WERI-Rb-1 (cell line): Measurements from ENCODE around the gene MFSD11.
A peak's percentile ranks its signal among the peaks of the same experiment; 100 is the strongest.
"Not testable (repeated sequence)": the region's sequence is repeated elsewhere in the genome, so short reads cannot be mapped to it uniquely, and the experiment has no call there.

Experiments used
- DNase-seq: peaks from one replicate; pipeline ENCODE4 v3.0.0-alpha.2; 2020
- H3K27ac ChIP-seq: fragments of 250-450 bp; sonication (Bioruptor Pico); 2 replicates; pipeline ENCODE4 v1.5.1; 2020; ENCODE audit warnings: mild to moderate bottlenecking, moderate library complexity
- H3K27me3 ChIP-seq: fragments of 250-450 bp; sonication (Bioruptor Pico); 2 replicates; pipeline ENCODE4 v1.5.1; 2021; ENCODE audit warnings: mild to moderate bottlenecking, low read depth, moderate library complexity; ENCODE audit not compliant: insufficient read depth, severe bottlenecking
- H3K36me3 ChIP-seq: fragments of 250-450 bp; sonication (Bioruptor Pico); 2 replicates; pipeline ENCODE4 v1.5.1; 2020; ENCODE audit warnings: mild to moderate bottlenecking, moderate library complexity
- H3K4me3 ChIP-seq: 2 replicates; pipeline ENCODE4 v1.5.1; 2011; ENCODE audit warnings: low read depth, mild to moderate bottlenecking, control low read depth, low read length
- H3K9me3 ChIP-seq: fragments of 250-450 bp; sonication (Bioruptor Pico); 2 replicates; pipeline ENCODE4 v1.5.1; 2021; ENCODE audit warnings: mild to moderate bottlenecking, moderate library complexity; ENCODE audit not compliant: severe bottlenecking
- TF ChIP-seq, protein P1 (sequence below): IDR thresholded peaks from 2 replicates; pipeline ENCODE4 v1.5.1; 2011; ENCODE audit warnings: low read depth, mild to moderate bottlenecking, control low read depth, inconsistent platforms, low read length

Gene MFSD11

DNA sequence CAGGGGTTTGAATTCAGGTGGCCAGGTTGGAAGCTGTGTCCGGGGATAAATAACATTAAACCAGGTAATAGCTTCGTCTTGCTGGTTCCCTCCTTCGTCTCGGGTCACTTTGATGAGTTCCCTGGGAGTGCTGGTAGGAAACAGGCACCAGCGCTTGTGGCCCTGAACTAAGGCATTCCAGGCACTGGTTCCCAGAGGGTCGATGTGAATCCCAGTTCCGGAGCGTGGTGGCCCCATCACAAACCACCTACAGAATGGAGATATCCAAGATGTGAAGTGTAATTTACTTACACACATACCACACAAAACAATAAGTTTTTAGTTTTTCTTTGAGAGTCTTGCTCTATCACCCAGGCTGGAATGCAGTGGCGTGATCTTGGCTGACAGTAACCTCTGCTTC lies 14.1 kb upstream of the MFSD11 start:
- DNase-seq: no peak
- Histone ChIP-seq H3K4me3 (no peak overlapping the region), H3K27ac (no peak overlapping the region), H3K9me3 (no peaks in the 10 kb centered on the region), H3K36me3 (peaks cover 68% of the 10 kb centered on the region), H3K27me3 (no peaks in the 10 kb centered on the region)
- TF ChIP-seq, protein P1, sequence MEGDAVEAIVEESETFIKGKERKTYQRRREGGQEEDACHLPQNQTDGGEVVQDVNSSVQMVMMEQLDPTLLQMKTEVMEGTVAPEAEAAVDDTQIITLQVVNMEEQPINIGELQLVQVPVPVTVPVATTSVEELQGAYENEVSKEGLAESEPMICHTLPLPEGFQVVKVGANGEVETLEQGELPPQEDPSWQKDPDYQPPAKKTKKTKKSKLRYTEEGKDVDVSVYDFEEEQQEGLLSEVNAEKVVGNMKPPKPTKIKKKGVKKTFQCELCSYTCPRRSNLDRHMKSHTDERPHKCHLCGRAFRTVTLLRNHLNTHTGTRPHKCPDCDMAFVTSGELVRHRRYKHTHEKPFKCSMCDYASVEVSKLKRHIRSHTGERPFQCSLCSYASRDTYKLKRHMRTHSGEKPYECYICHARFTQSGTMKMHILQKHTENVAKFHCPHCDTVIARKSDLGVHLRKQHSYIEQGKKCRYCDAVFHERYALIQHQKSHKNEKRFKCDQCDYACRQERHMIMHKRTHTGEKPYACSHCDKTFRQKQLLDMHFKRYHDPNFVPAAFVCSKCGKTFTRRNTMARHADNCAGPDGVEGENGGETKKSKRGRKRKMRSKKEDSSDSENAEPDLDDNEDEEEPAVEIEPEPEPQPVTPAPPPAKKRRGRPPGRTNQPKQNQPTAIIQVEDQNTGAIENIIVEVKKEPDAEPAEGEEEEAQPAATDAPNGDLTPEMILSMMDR: no peak

DNA sequence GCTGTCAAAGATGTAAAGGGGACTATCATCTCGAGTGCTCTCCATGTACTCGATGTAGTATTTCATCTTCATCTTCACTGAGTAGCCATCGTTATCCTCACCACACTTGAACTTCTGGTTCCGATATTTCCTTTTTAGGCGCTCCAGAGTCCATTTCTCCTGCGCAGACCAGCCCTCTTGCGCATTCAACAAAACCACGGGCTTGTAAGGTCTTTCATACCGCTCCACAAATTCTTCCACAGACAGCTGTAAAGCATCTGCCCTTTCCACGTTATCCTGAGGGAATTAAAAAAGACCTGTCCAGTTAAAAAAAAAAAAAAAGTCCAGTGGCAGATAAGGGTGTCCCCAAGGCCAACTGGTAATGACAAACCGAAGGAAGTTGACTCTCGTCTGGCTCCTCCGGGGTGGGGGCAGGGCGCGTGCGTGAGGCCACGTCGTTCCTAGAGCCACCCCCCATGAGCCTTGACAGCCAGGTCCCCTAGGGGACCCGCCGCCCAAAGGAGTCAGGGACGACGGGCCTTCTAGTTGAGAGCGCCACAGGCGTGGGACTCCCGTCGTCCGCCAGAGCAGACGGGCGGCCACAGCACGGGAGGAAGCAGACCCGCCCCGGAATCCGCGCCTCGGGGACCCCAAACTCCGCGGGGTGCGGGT lies 12.2 kb upstream of the MFSD11 start:
- peak overlapping the region; percentile 94 for H3K4me3 ChIP-seq
- peak overlapping the region; percentile 95 for H3K27ac ChIP-seq
- TF ChIP-seq, protein P1: no peak
- H3K27me3 ChIP-seq: no peaks in the 10 kb centered on the region
- H3K9me3 ChIP-seq: no peaks in the 10 kb centered on the region
- DNase-seq: peak; percentile 74
- H3K36me3 ChIP-seq: peaks cover 67% of the 10 kb centered on the region

DNA sequence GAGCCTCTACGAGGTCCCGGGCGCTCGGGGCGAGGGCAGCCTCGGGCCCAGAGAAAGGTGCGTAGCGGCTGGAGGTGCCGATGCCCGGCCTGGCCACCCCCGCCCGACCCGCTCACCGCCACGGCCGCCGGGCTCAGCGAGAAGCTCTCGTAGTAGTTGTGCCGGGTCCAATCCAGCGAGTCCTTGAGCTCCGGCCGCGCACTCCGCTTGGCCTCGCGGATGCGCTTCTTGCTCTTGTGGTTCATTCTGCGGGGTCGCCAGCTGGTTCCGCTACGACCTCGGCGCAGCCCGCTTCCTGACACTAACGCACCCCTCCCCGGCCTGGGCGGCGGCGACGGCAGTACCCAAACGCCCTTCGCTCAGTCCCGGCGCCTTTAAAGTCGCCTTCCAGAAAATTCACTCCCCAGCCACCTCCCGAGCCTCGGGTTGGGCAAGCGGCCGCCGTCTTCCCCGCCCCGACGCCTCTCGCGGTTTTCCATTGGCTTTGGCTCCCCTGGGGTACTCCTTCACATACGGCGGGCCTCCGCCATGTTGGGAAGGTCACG lies 11.6 kb upstream of the MFSD11 start, which contains the start of gene JMJD6:
Gene JMJD6, minus strand, starts transcription at position 376 of the 545 bp plus-strand sequence. Its CDS starts 131 bp downstream, at position 245.
- TF ChIP-seq, protein P1: no peak
- peak; percentile 99 for DNase-seq
- Histone ChIP-seq H3K27ac (peak within 1 kb of the TSS; percentile 95), H3K4me3 (peak within 1 kb of the TSS; percentile 94), H3K36me3 (peaks cover 65% of the 10 kb centered on the region), H3K27me3 (no peaks in the 10 kb centered on the region), H3K9me3 (no peaks in the 10 kb centered on the region)

DNA sequence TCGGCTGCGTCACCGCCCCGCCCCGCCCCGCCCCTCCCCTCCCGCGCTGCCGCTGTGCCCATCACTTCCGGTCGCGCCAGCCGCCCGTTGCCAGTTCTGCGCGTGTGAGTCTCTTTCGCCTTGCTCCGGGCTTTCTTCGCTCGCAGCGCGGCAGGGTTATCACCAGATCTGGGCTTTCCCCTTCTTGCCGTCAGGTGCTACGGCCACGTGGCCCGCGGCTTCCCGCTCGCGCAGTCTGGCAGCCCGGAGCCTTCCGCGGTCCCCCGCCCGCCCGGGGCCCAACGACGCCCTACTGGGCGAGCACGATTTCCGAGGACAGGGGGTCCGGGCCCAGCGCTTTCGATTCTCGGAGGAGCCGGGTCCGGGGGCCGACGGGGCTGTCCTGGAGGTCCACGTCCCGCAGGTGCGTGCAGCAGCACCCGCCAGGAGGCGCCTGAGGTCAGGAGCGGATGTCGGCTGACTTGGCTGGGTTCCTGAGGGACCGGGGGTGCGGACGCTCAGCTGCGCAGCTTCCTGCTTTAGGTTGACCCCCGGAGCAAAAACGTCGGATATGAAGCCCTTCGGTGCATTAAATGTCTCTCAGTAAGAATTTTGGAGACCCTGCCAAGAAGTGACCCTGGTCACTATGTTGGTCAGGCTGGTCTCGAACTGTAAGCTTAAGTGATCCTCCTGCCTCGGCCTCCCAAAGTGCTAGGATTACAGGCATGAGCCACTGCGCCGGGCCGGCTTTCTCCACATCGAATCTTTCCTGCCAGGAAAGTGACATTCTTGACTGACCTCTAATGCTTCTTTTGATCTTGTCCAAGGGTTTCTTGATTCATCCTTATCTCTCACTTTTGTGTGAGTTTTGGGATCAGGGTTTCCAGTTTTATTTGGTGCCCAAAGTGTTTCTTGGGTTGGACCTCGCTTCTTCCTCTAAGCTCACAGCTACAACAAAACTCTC lies 10.9 kb upstream of the MFSD11 start, which contains the start of gene METTL23:
Gene METTL23, plus strand, starts transcription at position 64 of the 943 bp plus-strand sequence. CDS start 2,872 bp downstream, outside the sequence.
- H3K27ac ChIP-seq: peak within 1 kb of the TSS; percentile 95
- H3K4me3 ChIP-seq: peak within 1 kb of the TSS; percentile 94
- TF ChIP-seq, protein P1: peak; percentile 78
- no peaks in the 10 kb centered on the region for H3K9me3 ChIP-seq
- DNase-seq: peak; percentile 81
- H3K36me3 ChIP-seq: peaks cover 65% of the 10 kb centered on the region
- no peaks in the 10 kb centered on the region for H3K27me3 ChIP-seq

DNA sequence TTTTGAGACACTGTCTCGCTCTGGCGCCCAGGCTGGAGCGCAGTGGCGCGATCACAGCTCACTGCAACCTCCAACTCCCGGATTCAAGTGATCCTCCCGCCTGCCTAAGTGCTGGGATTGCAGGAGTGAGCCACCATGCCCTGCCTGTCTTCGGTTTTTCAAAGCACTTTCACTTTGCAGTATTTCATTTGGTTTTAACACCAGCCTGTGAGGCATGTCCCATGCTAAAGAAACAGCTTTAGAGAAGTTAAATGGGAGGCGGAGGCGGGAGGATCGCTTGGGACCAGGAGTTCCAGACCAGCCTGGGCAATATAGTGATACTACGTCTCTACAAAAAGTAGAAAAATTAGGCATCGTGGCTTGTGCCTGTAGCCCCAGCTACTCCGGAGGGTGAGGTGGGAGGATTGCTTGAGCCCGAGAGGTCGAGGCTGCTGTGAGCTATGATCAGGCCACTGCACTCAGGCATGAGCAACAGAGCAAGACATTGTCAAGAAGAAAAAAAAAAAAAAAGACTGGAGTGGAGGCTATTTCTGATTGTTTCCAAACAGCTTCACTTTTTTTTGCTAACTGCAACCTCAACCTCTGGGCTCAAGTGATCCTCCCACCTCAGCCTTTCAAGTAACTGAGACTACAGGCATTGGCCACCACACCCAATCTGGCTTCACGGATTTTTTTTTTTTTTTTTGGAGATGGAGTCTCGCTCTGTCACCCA lies 10.0 kb upstream of the MFSD11 start:
- TF ChIP-seq, protein P1: no peak
- H3K36me3 ChIP-seq: peaks cover 68% of the 10 kb centered on the region
- H3K9me3 ChIP-seq: no peaks in the 10 kb centered on the region
- peak overlapping the region; percentile 95 for H3K27ac ChIP-seq
- H3K4me3 ChIP-seq: peak overlapping the region; percentile 94
- no peak for DNase-seq
- no peaks in the 10 kb centered on the region for H3K27me3 ChIP-seq

DNA sequence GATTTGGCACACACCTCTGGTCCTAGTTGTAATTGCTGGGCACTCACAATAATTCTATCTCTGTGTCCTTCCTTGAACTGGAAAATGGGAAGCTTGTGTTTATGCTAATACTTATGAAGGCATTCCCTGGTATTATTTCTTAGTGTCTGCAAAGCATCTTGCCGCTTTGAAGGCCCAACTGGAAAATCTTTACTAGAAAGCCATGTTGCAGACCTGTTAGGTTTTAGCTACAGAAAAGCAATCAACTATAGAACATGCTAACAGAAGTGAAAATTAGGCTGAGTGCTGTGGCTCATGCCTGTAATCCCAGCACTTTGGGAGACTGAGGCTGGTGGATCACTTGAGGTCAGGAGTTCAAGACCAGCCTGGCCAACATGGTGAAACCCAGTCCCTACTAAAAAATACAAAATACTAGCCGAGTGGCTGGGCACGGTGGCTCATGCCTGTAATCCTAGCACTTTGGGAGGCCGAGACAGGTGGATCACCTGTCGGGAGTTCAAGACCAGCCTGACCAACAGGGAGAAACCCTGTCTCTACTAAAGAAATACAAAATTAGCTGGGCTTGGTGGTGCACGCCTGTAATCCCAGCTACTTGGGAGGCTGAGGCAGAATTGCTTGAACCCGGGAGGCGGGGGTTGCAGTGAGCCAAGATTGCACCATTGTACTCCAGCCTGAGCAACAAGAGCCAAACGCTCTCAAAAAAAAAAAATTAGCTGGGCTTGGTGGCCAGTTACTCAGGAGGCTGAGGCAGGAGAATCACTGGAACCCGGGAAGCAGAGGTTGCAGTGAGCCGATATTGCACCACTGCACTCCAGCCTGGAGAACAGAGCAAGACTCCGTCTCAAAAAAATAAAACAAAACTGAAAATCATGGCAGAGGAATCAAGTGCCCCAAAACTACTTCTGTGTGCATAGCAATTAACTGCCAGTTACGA lies 5.9 kb upstream of the MFSD11 start:
- H3K27ac ChIP-seq, H3K9me3 ChIP-seq, DNase-seq, H3K4me3 ChIP-seq, H3K27me3 ChIP-seq: not testable (repeated sequence)
- H3K36me3 ChIP-seq: peaks cover 80% of the 10 kb centered on the region
